Panc1 (cell line): ENCODE measurements around the gene GALC. TPM values are rescaled to one million over a fixed set of nuclear protein-coding genes. Genes with fewer than 3 reads are reported as not detected.

Experiments
- ATAC-seq: fragments of 200-7000 bp; cut with Tn5 transposase; 2 replicates; pipeline ENCODE4 v1.9.1; 2020; ENCODE audit warnings: mild to moderate bottlenecking, moderate library complexity
- BruUV-seq: library from RNA; stranded (reverse); fragments of 400-500 nt; replicated peaks from 2 replicates; lab custom pipeline; 2021; lab: Mats Ljungman, UMichigan
- CTCF ChIA-PET: fragments of 300-600 bp; sonication (Branson Sonifier 250); formaldehyde crosslinking; loops from one replicate; lab custom pipeline; 2022; ENCODE audit warnings: antibody characterized with exemption; lab: Charles Lee
- POLR2A ChIA-PET: fragments of 300-600 bp; sonication (Branson Sonifier 250); formaldehyde crosslinking; loops from one replicate; lab custom pipeline; 2022; ENCODE audit warnings: antibody characterized with exemption; lab: Charles Lee
- DNase-seq: peaks from one replicate; pipeline ENCODE4 v3.0.0-alpha.2; 2010; ENCODE audit warnings: low read depth, low spot score
- H3K27ac ChIP-seq: 2 replicates; pipeline ENCODE4 v1.5.1; 2011; ENCODE audit warnings: mild to moderate bottlenecking, low read length, inconsistent platforms
- H3K27me3 ChIP-seq: fragments of 200-500 bp; sonication (Bioruptor generic); 2 replicates; pipeline ENCODE4 v1.6.0; 2014; ENCODE audit warnings: low read length, inconsistent platforms; ENCODE audit not compliant: control insufficient read depth, insufficient read depth
- H3K36me3 ChIP-seq: fragments of 200-500 bp; sonication (Bioruptor generic); 2 replicates; pipeline ENCODE4 v1.5.1; 2014; ENCODE audit warnings: inconsistent platforms, mild to moderate bottlenecking, low read length, moderate library complexity; ENCODE audit not compliant: control insufficient read depth, insufficient read depth
- H3K4me1 ChIP-seq: 2 replicates; pipeline ENCODE4 v1.5.1; 2011; ENCODE audit warnings: inconsistent platforms, mild to moderate bottlenecking, low read length, moderate library complexity; ENCODE audit not compliant: control insufficient read depth, insufficient read depth
- H3K4me3 ChIP-seq, 2 experiments: 2 replicates each; pipeline ENCODE4 v1.5.1; 2011 to 2012; ENCODE audit warnings: low read depth in 2 of 2, low read length in 2 of 2, mild to moderate bottlenecking in 2 of 2, inconsistent platforms in 1 of 2, moderate library complexity in 1 of 2
- H3K9me3 ChIP-seq: fragments of 200-500 bp; sonication (Bioruptor generic); 2 replicates; pipeline ENCODE4 v1.5.1; 2014; ENCODE audit warnings: low read depth, mild to moderate bottlenecking, inconsistent platforms, low read length, moderate library complexity; ENCODE audit not compliant: control insufficient read depth, insufficient read depth
- CTCF ChIP-seq: fragments of 450-650 bp; IDR thresholded peaks from 2 replicates; pipeline ENCODE4 v1.5.1; 2017; ENCODE audit warnings: mild to moderate bottlenecking
- POLR2AphosphoS5 ChIP-seq: IDR thresholded peaks from 2 replicates; pipeline ENCODE4 v1.6.1; 2012; ENCODE audit warnings: mild to moderate bottlenecking, low read depth, low read length, moderate library complexity
- REST ChIP-seq, 2 experiments: IDR thresholded peaks; 2 replicates each; pipeline ENCODE4 v1.6.1; 2011 to 2012; ENCODE audit warnings: low read depth in 2 of 2, control low read depth in 1 of 2, low read length in 1 of 2, mild to moderate bottlenecking in 1 of 2, moderate library complexity in 1 of 2; ENCODE audit not compliant: insufficient read depth in 1 of 2
- SIN3A ChIP-seq: IDR thresholded peaks from 2 replicates; pipeline ENCODE4 v1.6.1; 2012; ENCODE audit warnings: low read depth, mild to moderate bottlenecking, low read length, moderate library complexity, borderline replicate concordance; ENCODE audit not compliant: insufficient read depth
- TCF7L2 ChIP-seq: IDR thresholded peaks from 2 replicates; pipeline ENCODE4 v1.6.1; 2011; ENCODE audit warnings: mild to moderate bottlenecking, low read depth, low read length, inconsistent platforms
- in situ Hi-C: cut with HindIII; loops from 2 replicates; pipeline ENCODE4 v1.10.0; 2016; ENCODE audit warnings: low sequenced_read_pairs, low pct_unique_long_range_greater_than_20kb
- intact Hi-C: fragments of 100-400 bp; cut with micrococcal nuclease; formaldehyde crosslinking; loops from one replicate; pipeline ENCODE4 v1.10.0; 2022; ENCODE audit not compliant: unreplicated experiment
- total RNA-seq: library from RNA; stranded (reverse); gene quantifications from one replicate; pipeline ENCODE4 v1.2.1, GENCODE V29; 2021; ENCODE audit not compliant: unreplicated experiment

Gene GALC
- total RNA-seq, 1 experiment from 2014 or later, result 9.7 TPM

GRCh38 chr14:87975636-87976035 is 17.3 kb downstream of the GALC start:
- ChIA-PET POLR2A (no interaction called here), CTCF (no interaction called here)
- in situ Hi-C loops (no loop called here), intact Hi-C loops (no loop called here)
- Histone ChIP-seq H3K27ac (no peak overlapping the region), H3K4me3 (no peak overlapping the region), H3K9me3 (no peaks in the 10 kb centered on the region), H3K27me3 (no peaks in the 10 kb centered on the region), H3K36me3 (no peaks in the 10 kb centered on the region; the same call in 1 of the 2 replicates), H3K4me1 (no peaks in the 10 kb centered on the region)
- no peak for TF ChIP-seq REST (IDR thresholded peaks at IDR 0.05; ENCODE audit: insufficient read depth in 1 of 2, low read depth in 2 of 2, low read length in 1 of 2)
- no peak for TF ChIP-seq POLR2AphosphoS5
- TF ChIP-seq SIN3A, result no peak
- no peak for TF ChIP-seq TCF7L2
- no peak for ATAC-seq
- no TSS peak for BruUV-seq
- no peak for DNase-seq

- Histone ChIP-seq H3K9me3 (no peaks in the 10 kb centered on the region), H3K4me1 (no peaks in the 10 kb centered on the region), H3K27ac (no peak overlapping the region), H3K27me3 (no peaks in the 10 kb centered on the region), H3K4me3 (no peak overlapping the region), H3K36me3 (no peaks in the 10 kb centered on the region; the same call in 1 of the 2 replicates)
- ChIA-PET POLR2A (no interaction called here), CTCF (no interaction called here)
- no TSS peak for BruUV-seq
- in situ Hi-C loops (no loop called here), intact Hi-C loops (no loop called here)
- TF ChIP-seq CTCF (no peak), POLR2AphosphoS5 (no peak), SIN3A (no peak), TCF7L2 (no peak), REST (IDR thresholded peaks at IDR 0.05; ENCODE audit: insufficient read depth in 1 of 2, low read depth in 2 of 2, low read length in 1 of 2) (no peak)
- DNase-seq (no peak), ATAC-seq (no peak)
Measured at GRCh38 chr14:87971010-87971409, 22.0 kb downstream of the GALC start.
